Inferior parietal cortex (tissue), 1 donor: ENCODE data around the gene TMEM242.

ENCODE experiments used
- DNase-seq: peaks from one replicate; pipeline ENCODE4 v3.0.0-alpha.2; 2016; ENCODE audit errors: extremely low spot score

Gene TMEM242

DNA sequence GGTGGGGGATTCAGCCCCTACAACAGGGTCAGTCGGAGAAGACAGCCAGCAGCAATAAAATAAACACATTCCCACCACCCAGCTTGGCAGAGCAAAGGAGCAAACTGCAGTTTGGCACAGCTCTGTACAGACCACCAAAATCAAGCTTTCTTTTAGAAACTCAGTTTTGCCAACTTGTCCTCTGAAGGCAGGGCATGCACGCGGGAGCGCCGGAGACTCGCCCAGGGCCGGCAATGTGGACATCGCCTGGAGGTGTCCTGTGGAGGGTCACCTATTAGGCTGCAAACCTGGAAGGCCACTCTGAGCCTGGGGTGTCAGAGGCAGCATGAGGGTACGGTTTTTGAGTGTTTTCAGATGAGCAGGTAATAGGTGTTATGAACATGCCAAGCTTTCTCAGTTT is 34.7 kb downstream of the TMEM242 start:
- DNase-seq: no peak

DNA sequence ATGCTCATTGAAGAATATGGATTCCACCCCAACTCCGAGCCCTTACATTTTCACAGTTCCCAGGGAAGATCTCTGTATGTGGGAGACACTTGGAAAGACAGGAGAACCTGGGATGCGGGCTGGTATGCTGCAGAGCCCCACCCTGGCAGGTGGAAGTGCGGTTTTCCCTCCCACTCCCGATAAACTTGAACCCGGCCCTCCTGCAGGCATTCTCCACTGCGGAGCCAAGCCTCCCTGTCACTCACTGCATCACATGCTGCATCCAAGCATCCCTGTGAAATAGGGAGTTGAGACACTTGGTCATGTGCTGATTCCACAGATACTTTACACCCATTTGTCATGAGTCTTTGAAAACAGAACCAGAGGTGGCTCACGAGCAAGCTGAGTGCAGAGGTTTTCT is 35.4 kb downstream of the TMEM242 start:
- DNase-seq: no peak

DNA sequence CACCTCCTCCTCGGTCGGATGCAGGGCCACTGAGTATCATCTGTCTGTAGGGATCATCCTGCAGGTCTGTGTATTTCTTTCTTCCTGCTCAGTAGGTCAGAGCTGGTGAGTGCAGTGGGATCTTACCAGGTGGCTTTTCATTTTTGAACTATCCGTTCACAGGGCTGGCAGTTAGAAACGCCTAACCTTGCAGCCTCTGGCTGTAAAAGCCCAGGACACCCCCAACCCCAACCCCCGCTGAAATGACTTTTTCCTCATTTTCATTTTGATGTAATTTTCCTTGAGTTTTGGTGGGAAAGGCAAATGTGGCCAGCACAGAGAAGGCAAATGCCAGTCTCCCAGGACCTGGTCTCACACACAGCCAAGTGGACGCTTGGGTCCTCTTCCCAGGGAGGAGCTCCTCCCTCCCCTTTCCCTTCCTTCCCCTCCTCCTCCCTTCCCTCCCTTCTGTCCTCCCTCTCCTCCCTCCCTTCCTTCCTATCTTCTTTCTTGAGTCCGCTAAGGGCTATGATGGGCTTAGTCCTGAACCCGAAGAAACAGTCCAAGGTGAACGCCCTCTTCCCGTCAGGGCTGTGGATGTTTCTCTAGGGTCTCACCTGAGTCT is 36.0 kb downstream of the TMEM242 start:
- no peak for DNase-seq

DNA sequence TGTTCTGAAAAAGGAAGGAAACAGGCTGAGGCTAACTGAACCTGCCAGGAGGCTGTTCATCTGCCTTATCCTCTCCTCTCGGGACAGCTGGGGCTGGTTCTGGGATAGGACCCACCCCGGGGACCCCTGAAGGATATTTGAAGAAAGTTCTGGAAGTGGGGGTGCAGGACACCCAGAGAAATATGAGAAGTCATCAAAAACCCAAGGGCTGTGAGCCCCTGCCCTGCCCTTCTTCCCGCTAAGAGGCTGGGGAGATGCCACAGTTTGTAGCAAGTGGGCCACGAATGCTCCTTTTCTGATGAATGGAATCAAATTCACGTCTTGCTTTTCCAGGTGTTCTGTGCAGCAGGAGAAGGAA is 37.9 kb downstream of the TMEM242 start:
- DNase-seq: no peak

DNA sequence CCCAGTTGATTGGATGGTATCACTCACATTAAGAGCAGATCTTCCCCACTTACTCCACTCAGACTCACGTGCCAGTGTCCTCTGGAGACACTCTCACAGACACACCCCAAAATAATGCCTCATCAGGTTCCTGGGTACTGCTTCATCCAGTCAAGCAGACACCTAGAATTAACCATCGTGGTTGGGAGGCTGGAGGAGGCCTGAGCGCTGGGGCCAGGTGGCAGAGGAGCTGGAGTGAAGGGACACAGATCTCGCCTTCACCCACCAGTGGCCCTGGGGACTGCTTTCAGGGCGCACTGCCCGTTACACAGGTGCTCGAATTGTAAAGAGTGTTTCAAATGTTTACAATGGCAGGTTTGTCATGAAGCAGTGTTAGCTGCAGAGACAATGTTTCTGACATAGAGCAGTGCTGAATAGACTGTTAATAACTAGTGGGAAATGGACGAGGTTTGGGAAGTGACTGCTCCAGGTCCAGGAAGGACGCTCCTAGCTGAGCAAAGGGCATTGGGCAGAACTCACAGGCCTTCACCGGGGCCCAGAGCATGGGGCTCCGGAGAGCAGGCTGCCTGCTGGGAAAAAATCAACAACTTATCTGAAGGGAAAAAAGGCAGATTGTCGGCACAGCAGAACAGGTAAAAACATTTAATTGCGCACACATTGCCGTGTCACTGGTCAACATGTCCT is 38.4 kb downstream of the TMEM242 start:
- DNase-seq: no peak

DNA sequence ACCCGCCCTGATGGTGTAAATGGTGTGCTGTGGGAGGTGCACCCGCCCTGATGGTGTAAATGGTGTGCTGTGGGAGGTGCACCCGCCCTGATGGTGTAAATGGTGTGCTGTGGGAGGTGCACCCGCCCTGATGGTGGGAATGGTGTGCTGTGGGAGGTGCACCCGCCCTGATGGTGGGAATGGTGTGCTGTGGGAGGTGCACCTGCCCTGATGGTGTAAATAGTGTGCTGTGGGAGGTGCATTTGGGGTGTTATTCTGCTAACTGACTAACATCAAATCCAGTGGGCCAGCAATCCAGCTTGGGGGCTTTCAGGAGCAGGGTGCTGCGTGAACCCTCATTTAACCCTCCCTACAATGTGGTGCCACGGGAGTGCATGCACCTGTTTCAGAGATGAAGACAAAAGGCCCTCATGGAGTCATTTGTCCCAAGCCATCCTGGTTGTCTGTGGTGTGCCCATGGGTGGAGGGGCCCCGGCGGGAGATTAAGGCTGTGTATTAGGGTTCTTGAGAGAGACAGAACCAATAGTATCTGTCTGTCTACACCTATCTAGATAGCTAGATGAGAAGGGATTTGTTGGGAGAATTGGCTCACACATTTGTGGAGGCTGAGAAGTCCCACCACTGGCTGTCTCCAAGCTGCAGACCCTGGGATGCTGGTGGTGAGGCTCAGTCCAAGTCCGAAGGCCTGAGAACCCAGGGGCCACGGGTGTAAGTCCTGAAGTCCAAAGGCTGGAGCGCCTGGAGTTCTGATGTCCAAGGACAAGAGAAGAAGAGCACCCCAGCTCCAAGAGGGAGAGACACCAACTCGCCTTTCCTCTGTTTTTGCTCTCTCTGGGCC is 39.2 kb downstream of the TMEM242 start:
- DNase-seq: no peak

DNA sequence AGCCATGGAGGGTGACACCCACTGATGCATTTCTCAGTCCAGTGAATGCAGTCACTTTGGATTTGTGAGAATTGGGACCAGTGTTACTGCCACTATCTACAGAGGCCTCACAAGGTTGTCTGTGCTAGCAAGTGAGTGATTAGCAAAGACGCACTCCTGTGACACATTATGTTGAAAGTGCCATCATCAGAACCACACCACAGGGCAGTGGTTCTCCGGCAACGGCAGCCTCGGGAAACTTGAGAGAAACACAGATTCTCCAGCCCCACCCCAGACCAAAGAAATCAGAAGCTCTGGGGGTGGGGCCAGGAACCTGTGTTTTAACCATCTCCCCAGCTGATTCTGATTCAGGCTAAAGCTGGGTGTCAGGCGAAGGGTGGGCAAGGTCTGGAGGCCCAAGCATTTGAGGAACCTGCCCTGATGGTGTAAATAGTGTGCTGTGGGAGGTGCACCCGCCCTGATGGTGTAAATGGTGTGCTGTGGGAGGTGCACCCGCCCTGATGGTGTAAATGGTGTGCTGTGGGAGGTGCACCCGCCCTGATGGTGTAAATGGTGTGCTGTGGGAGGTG is 39.9 kb downstream of the TMEM242 start:
- no peak for DNase-seq

DNA sequence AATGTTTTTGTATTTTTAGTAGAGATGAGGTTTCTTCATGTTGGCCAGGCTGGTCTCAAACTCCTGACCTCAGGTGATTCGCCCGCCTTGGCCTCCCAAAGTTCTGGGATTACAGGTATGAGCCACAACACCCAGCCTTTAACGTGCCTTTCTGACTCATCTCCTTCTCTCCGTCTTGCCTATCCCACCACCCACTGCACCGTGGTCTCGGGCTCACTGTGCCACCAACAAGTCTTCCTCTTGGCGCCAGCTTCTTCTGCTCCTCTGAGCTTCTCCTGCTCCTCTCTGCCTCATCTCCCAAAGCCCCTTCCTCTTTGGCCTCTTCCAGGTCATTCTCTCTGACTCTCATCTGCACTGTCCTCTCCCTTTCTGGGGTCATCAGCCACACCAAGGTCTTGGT is 41.0 kb downstream of the TMEM242 start:
- no peak for DNase-seq

DNA sequence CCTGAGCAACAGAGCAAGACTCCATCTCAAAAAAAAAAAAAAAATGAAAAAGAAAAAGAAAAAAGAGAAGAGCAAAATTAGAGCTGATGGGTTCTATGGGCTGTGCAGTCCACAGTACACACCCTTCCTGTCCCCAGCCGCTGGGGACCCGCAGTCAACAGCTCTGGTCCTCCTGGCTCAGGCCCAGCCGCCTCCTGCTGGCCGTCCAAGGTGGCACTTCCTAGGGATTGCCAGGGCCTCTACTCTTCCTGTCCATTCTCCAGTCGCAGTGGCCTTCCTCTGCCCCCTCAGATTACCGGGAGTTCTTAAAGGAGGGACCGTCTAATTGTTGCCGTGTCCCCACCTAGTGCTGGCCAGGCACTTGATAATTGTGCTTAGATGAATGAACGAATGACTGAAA is 41.7 kb downstream of the TMEM242 start:
- no peak for DNase-seq

DNA sequence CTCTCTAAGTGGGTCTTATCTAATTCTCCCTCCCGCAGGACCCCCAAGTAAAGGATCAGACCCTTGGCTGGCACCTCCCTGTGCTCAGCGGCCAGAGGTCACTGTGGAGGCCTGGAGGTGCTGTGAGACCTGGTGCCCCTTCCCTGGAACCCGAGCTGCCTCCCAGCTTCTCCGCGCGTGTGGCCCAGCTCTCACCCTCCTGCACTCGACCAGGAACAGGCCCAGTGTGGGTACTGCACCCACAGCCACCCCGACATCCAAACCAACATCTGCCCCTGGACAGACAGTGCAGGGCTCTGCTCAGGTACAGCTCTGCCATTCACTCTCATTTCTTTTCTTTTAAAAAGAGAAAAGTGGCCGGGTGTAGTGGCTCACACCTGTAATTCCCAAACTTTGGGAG is 42.4 kb downstream of the TMEM242 start:
- no peak for DNase-seq

DNA sequence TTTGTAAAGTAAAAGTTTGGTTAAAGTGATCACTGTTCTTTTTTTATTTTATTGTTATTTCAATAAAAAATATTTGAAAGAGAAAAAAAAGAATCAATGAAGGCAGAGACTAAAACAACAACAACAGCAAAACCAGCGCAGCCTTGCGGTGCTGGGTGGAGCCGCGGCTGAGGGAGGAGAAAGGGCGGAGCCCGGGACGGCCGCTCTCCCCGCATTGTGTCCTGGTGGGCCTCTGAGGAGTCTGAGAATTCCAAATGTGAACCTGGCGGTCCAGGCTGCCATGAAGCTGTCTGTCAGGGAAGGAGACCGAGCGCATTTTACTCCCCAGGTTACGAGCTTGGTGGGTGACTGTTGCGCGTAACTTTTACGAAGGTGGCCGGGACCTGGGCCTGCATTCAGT is 43.2 kb downstream of the TMEM242 start:
- no peak for DNase-seq

DNA sequence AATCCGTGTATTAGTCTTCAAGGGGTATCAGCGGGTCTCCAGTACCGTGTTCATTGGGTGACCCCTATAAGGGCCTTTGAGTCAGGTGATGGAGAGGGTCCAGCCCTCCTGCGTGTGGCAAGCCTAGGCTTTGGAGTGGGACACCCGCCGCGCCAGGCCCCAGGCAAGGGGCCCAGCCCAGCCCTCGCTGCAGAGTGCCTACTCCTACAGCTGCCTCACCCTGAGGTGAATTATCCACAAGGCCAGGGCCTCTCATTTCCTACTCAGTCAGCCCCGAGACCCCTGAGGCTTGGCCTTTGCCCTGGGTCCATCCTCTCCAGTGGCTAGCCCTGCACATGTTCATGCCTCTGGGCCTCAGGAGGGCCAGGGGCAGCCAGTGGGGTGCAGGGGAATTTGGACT is 45.1 kb downstream of the TMEM242 start:
- DNase-seq: no peak

DNA sequence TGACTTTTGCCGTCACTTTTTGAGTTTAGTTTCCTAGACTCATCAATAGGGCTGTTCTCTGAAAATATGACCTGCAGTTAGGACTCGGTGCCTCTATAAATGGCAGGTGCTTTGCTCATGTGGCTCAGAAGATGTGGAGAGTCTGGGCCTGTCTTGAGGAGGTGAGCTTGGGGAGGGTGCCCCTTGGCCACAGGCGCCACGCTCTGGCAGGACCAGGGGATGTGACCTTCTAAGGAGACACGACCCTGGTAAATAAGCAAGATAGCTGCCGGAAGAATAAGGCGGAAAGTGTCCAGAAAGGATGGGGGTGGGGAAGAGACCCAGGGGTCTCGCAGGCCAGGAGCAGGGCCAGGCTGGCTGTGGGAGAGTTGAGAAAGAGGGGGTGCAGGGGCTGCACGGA is 46.6 kb downstream of the TMEM242 start:
- no peak for DNase-seq

DNA sequence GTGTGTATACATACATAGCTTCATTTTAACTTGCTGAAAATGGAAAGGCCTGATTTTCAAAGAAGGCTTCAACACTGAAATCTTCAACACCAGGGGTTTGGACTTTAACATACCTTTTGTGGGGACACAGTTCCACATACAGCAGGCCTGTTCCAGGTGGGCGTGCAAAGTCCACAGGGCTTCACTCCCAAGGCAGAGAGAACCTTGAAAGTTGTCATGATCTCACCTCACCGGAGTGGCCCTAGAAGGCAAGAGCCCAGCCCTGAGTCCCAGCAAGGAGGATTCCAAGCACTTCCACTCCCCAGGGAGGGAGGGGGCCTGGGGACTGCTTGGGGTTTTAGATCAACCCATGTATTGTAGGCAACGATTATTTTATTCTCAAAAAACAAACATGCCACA is 47.2 kb downstream of the TMEM242 start:
- no peak for DNase-seq

DNA sequence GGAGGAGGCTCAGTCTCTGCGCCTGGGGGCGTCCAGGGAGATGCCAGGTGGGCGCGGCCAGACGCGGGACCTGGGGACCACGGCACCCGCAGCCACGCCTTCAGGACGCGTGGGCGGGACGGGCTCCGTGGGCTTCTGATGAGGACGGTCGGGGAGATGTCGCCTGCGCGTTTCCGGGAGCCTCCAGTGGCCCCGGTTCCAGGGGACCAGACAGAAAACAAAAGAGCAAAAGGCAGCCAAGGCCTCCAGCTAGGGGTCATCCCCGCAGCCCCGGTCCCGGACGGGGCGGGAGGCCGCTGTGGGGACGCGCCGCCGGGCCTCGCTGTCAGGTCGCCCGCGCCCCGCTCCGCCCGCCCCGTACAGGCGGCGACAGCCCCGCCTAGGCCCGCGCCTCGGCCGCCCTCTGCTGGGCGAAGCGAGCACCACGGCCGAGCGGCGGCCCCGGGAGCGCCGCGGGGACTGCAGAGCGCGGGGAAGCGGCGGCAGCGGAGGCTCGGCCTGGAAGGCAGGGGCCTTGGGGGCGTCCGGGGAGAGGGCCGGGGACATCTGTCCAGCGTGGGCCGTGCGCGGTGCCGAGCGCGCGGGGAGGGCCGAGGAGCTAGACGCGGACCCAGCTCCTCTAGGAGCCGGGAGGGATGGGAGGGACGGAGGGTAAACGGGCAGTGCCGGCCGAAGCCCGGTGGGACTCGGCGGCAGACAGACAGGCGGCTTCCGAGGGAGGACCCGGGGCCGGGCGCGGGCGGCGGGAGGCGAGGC is 48.7 kb downstream of the TMEM242 start:
- DNase-seq: peak; percentile 74

DNA sequence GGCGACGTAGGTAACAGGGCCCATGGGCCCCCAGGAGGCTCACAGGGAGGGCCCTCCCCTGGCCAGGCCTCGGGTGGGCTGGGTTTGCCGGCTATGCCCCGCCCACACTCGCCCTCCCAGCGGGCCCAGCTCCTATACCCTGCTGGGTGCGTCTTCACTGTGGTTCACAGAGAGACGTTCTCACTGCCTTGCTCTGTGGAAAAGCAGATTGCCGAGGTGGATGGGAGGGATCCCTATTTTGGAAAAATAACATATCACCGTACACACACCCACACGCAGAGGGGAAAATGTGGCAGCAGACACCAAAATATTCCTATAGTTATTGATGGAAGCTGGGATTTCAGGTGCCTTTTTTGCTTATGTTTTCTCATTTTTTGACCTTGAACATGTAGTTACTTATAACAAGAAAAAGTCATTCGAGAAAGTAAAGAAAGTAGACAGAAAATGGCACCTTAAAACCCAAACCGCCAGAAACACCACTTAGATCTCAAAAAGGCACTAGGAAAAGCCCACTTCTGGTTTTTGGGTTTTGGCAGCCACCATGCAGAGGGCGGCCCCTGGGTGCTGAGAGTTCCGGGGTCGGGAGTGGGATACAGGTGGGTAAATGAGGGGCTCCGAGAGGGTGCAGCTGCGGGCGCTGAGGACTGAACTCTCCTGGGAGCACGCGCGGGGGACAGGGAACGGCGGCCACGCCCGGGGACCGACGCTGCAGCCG is 49.4 kb downstream of the TMEM242 start:
- DNase-seq: peak; percentile 30

DNA sequence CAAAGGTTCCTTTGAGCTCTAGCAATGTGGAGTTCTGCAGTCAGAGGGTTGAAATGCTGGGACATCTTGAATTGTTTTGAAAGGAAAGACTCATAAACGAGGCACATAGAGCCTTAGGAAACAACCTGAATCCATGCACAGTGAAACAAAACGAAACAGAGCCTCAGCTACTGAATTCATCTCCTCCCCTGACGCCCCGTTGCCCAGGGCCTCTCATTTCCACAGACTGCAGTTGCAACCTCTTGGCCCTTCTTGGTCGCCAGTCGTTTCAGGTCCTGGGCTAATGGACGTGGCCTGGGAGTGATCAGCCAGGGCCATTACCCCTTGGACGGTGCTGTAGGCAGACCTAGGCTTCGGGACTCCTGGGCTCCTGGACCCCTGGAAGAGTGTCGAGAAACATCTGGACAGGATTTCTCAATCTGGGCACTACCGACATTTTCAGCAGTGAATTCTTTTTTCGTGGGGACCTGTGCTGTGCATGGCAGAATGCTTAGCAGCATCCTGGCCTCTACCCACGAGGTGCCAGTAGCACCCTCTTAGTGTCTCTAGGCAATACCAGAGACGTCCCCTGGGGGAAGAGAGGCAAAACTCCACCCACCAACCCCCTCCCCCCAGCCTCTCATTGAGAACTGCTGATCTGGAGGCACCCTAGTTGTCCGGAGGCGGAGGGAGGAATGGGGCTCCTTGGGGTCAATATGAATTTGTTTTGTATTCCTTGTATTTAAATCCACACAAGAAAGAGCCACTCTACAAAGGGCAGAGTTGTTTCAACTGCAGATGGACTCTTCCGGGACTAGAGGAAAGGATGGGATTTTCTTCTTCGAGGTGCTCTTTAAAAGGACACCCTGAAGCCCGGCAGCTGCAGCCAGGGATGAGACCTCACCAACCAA is 50.2 kb downstream of the TMEM242 start:
- DNase-seq: no peak

DNA sequence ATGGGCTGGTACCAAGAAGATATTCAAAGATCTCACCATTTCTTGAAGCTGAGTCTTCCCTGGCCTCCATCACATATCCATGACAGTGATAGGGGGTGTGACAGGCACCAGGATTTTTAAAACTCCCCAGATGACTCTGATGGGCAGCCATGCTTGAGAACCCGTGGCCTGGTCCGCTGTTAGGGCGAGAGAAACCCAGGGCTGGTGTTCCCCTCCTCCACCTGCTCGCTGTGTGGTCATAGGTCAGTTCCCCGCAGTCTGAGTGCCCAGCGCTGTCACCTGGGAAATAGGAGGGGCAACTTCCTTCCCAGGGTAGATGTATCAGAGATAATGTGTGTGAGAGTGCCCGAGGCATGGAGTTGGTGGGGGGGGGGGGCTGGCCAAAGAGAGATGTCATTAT is 50.9 kb downstream of the TMEM242 start:
- no peak for DNase-seq

DNA sequence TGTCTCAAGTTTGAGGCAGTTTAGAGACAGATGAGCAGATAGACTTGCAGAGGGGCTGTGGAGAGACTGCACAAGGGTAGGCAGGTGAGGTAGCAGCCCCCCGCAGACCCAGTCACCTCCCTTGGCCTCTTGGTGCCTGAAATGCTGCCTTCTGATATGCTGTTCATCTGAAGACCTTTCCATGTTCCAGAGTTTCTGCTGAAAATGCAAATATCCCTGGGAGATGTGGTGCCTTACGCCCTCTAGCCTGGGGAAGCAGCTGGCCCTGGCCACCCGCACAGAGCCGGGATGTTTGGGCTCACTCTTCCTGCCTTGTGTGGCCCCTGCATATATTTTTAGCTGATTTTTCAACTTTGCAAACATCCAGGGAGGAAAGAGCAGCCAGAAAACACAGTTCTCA is 51.4 kb downstream of the TMEM242 start:
- no peak for DNase-seq

DNA sequence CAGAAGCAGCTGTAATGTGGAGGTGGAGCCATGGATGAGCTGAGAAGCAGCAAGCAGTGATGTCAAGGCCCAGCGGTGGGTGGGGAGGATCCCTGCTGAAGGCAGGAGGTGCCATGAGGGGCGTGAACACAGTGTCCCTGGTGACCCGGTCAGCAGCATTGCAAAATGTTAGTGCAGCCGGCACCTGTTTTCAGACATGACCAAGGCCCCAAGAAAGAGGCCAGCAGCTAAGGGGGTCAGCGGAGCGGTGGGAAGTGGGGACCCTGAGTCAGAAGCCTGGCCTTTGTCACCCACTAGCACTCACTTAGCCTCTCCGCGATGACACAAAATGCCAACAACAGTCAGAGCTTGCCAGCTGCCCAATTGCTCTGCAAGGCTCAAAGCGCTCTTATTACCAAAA is 51.9 kb downstream of the TMEM242 start:
- no peak for DNase-seq
